GM21825 (cell line): ENCODE measurements around the gene NR4A1.

ENCODE experiments used
- ATAC-seq: cut with Tn5 transposase; IDR thresholded peaks from one replicate; pipeline ENCODE4 v1.9.1; 2021; ENCODE audit warnings: mild to moderate bottlenecking, moderate library complexity; ENCODE audit not compliant: unreplicated experiment

The NR4A1 gene

GRCh38 chr12:52057638-52058576 lies 6.7 kb downstream of the NR4A1 start:
- ATAC-seq = no peak

DNA sequence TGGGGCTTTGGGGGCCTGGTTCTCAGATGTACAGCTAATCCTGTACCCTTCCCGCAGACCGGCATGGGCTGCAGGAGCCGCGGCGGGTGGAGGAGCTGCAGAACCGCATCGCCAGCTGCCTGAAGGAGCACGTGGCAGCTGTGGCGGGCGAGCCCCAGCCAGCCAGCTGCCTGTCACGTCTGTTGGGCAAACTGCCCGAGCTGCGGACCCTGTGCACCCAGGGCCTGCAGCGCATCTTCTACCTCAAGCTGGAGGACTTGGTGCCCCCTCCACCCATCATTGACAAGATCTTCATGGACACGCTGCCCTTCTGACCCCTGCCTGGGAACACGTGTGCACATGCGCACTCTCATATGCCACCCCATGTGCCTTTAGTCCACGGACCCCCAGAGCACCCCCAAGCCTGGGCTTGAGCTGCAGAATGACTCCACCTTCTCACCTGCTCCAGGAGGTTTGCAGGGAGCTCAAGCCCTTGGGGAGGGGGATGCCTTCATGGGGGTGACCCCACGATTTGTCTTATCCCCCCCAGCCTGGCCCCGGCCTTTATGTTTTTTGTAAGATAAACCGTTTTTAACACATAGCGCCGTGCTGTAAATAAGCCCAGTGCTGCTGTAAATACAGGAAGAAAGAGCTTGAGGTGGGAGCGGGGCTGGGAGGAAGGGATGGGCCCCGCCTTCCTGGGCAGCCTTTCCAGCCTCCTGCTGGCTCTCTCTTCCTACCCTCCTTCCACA lies 7.6 kb downstream of the NR4A1 start:
- ATAC-seq = no peak

GRCh38 chr12:52059582-52060497 lies 8.6 kb downstream of the NR4A1 start:
- ATAC-seq = no peak

- ATAC-seq = no peak
Measured at GRCh38 chr12:52060498-52061177, 9.4 kb downstream of the NR4A1 start.

DNA sequence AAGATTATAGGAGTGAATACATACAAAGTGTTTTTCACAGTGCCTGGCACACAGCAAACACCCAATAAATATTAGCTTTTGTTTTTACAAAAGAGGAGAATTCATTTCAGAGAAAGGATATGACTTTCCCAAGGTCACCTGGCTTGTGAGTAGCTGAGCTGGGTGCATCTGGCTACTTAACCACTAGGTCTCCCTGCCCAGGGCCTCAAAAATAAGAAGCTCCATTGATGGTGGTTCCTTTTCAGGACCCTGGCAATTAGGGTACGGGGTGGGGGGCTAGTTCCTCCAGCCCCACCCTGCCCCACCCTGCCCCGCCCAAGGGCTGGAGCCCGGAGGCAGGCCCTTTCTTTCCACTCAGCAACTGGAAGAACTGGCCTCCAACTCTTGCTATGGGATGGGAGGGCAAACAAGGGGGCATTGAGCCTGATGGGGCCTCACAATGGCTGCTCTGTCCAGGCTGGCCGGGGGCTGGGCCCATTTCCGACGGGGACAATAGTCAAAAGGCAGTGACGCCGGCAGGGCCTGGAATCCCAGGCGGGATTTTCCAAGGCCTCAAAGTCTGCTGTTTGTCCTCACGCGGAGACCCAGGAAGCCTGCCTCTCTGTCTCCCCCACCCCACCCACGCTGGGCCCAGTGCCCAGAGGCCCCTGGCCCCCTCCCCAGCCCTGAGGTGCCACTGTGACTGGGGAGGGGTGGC lies 10.4 kb downstream of the NR4A1 start:
- ATAC-seq = no peak

GRCh38 chr12:52062167-52063081 lies 11.2 kb downstream of the NR4A1 start:
- ATAC-seq = no peak

- no peak for ATAC-seq
Measured at GRCh38 chr12:52063082-52063924, 12.1 kb downstream of the NR4A1 start.

DNA sequence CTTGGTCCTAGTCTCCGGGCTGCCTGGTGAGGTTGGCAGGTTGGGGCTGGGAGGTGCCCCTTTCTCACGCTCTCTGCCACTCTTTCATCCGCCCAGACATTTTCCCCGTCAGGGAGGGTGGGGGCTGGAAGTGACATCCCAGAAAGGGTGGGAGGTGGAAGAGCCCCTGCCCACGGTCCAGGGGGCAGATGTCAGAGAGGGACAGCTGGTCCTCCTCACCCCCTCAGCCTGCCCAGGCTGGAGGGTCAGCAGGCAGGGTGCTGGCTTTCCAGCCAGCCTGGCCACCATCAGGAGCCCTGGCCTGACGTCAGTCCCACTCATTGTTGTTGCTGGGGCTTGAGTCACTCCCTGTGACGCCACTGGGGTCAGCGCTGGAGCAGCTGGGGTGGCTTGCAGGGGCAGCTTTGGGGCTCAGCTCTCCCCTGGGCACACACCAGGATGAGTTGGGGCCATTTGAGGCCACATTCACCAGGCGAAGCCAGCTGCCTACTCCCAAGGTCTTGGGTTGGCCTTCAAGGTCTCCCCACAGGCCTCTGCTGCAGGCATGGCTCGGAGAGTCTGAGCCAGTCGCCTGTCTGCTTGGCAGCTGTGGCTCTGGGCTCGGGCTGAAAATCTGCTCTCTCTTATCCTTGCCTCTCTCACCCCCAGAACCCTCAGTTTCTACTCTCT lies 12.9 kb downstream of the NR4A1 start:
- ATAC-seq = no peak

- ATAC-seq = no peak
Measured at GRCh38 chr12:52066346-52067080, 15.3 kb downstream of the NR4A1 start.

GRCh38 chr12:52067081-52067374 lies 15.8 kb downstream of the NR4A1 start:
- no peak for ATAC-seq

GRCh38 chr12:52069327-52070184 lies 18.3 kb downstream of the NR4A1 start, which contains the start of gene ATG101:
Gene ATG101 (plus strand): TSS chr12:52069978. CDS start chr12:52073651, 3,673 bp downstream.
- peak; percentile 89 for ATAC-seq

GRCh38 chr12:52070185-52070925 lies 19.1 kb downstream of the NR4A1 start:
- ATAC-seq = peak; percentile 12

DNA sequence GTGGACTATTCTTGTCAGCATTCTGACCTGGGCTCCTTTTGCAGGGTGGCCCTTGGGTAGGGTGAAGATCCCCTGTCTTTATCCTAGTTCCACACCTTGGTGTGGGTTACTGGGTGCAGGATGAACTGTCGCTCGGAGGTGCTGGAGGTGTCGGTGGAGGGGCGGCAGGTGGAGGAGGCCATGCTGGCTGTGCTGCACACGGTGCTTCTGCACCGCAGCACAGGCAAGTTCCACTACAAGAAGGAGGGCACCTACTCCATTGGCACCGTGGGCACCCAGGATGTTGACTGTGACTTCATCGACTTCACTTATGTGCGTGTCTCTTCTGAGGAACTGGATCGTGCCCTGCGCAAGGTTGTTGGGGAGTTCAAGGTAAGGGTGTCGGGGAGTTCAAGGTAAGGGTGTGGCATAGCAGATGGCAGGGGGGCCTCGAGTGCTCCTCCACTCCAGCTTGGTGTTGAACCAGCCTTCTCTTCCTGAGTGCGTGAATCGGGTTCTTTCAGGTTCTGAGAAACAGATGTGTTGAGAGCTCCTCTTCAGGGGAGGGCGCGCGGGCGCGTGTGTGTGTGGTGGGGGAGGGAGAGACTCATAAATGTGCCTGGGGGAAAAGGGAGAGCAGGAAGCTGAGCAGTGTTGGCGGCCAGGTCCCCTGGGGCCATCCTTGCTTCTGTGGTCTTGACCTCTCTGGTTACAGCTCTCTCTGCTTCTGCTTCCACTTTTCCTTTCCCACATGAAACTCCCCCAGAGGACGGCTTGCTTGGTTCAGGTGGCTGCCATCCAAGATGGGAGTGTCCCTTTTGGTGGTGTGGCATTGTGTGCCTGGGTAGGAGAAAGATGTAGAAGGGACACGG lies 22.5 kb downstream of the NR4A1 start:
- ATAC-seq = no peak
